GM12801 (cell line): ENCODE measurements around the gene URB2.

Source experiments
- TF ChIP-seq, protein P1 (sequence below): IDR thresholded peaks from one replicate; pipeline ENCODE4 v1.5.1; 2011; ENCODE audit warnings: control low read depth; ENCODE audit not compliant: insufficient read length; ENCODE audit errors: extremely low read depth

The URB2 gene

DNA sequence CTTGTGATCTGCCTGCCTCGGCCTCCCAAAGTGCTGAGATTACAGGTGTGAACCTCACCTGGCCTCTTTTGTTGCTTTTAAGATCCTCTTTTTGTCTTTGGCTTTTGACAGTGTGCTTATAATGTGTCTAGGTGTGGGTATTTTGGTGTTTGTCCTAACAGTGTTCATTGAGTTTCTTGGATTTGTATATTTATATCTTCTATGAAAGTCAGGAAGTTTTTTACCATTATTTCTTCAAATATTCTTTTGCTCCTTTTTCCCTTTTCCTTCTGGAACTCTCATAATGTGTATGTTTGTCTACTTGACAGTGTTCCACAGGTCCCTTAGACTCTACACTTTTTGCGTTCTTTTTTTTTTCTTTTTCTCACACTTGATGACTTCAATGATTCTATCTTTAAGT is 59.1 kb downstream of the URB2 start:
- TF ChIP-seq, protein P1, sequence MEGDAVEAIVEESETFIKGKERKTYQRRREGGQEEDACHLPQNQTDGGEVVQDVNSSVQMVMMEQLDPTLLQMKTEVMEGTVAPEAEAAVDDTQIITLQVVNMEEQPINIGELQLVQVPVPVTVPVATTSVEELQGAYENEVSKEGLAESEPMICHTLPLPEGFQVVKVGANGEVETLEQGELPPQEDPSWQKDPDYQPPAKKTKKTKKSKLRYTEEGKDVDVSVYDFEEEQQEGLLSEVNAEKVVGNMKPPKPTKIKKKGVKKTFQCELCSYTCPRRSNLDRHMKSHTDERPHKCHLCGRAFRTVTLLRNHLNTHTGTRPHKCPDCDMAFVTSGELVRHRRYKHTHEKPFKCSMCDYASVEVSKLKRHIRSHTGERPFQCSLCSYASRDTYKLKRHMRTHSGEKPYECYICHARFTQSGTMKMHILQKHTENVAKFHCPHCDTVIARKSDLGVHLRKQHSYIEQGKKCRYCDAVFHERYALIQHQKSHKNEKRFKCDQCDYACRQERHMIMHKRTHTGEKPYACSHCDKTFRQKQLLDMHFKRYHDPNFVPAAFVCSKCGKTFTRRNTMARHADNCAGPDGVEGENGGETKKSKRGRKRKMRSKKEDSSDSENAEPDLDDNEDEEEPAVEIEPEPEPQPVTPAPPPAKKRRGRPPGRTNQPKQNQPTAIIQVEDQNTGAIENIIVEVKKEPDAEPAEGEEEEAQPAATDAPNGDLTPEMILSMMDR: no peak

DNA sequence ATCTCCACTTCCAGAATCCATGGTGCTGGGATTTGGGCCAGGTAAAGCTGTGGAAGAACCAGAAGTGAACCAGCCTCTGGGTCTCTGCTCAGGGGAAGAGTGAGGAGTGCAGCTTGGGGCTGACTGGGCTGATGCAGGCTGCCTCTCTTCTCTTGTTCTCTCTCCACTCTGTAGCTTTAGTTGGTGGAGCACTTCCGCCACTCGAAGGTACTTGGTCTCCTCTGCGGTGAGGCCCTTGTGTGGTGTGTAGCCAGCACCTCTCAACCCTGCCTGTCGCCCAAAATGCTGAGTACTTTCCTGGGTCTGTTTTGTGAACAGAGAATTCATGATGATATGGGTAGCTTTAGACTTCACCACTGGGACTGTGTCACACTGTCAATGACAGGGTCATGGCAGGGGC is 63.2 kb downstream of the URB2 start:
- TF ChIP-seq, protein P1: no peak

DNA sequence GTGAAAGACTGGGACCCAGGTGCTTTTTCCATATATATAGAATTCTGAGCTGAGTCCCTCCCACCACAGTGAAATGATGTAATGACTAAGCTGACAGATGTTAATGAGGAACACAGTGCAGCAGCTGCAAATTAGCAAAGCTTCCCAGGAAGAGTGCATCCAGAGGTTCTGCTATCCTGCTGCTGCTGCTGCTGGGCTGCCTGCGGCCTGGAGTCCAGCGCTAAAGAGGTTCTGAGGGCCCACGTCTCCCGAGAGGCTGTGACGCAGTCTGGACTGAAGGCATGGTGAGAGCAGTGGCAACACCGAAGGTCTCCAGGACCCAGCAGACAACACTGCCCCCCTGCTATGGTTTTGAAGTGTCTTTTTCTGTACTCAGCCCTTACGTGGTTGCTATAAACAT is 63.9 kb downstream of the URB2 start:
- TF ChIP-seq, protein P1: no peak

DNA sequence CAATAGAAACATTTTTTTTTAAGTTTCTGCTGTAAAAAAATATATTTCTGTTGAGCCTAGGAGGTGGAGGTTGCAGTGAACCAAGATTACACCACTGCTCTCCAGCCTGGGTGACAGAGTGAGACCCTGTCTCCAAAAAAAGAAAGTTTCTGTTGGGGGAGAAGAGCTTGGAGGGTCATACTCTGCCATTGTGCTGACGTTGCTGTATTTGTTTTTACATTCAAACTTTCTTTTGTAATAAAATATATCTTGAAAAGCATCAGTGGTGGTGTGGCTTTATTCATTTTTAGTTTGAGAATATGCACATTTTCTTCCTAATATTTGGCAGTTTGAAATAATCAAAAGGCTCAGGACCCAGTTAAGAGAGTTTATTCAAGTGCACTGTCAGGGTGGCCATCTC is 64.6 kb downstream of the URB2 start:
- TF ChIP-seq, protein P1: no peak

DNA sequence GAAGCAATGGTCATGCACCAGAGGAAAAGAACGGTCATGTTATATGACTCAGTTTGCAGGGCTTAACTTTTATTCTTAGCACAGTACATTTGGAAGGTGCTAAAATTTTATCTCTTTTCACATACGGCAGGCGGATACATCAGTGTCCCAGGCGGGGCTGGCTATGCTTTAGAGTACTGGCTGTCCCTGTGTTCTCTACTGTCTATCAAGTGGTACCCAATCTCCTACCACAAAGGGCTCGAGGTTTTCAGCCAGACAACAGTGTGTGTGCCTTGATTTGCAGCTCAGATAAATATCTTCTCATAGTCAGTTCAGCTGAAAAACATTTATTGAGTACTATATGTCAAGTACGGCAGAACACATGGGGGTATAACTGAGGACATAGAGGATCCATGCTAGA is 65.3 kb downstream of the URB2 start:
- TF ChIP-seq, protein P1: no peak

DNA sequence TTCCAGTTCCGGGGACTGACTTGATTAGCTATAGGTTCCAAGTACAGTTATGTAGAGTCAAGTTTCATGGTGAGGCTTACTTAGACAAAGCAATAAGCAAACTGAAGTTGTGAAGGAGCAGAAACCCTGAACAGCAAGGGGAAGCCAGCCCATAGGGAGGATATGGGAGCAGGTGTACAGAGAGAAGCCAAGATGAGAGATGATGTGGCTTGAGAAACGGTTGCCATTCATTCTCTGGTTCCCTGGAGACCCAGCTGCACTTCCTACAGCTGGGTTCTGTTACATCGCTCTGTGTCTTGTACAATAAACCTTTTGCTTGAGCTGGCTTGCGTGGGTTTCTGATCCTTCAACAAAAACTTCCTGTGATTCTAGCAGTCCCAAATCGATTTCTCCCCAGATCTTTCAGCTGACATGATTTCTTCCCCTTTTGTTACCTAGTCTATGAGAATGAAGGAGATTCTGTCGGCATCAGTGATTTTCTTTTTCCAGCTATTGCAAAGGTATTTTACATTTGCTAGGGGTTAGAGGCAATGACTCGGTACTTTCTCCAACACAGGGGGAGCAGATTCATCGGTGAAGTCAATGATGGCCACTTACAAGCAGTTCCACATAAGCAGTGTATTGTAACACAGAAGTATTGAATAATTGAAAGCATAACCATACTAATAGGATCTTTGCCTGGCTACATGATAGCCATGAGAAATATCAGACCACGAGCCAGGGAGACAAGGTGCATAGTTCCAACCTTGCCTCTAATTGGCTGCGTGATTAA is 67.3 kb downstream of the URB2 start:
- TF ChIP-seq, protein P1: no peak

DNA sequence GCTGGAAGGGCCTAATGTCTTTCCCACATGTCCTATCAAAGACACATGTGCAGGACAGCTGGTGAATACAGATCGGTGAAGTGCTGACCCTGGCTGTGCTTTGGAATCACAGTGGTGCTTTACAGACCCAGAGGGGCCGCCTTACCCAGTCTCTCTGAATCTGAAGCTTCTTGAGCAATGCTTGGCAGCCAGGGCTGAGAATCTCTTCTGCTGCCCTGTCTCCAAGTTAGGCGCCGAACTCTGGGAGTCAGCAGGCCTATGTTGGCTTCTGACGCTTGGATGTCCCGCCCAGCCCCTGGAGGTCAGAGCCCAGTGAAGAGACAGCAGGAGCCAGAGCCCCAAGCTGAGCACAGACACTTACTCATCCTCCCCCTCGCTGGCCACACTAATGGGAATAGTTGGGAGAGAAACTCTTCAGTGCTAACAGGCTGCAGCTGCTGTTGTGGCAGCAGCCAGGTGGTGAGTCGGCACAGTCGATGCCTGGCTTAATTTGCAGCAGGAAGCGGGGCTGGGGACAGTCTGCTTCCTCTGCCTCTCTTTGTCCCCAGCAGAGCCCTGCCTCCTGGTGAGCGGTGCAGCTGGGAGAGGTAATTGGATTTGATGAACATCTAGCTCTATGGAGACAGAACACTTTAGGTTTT is 68.1 kb downstream of the URB2 start:
- TF ChIP-seq, protein P1: no peak
